Fibroblast of lung (primary cell): ENCODE results near the gene FAM83E.

Experiments
- EZH2 ChIP-seq: IDR thresholded peaks from 2 replicates; pipeline ENCODE4 v1.5.1; 2012; ENCODE audit warnings: low read length, control low read depth, mild to moderate bottlenecking; ENCODE audit errors: missing control alignments
- TF ChIP-seq, protein P1 (sequence below), 2 donors: IDR thresholded peaks in 1 of 2; conservative IDR thresholded peaks in 1 of 2; 1 replicate in 1 of 2; 2 replicates in 1 of 2; pipeline ENCODE4 v1.5.1; 2011 to 2012; ENCODE audit warnings: low read length in 2 of 2, control low read depth in 1 of 2, inconsistent platforms in 1 of 2, low read depth in 1 of 2, mild to moderate bottlenecking in 1 of 2

DNA sequence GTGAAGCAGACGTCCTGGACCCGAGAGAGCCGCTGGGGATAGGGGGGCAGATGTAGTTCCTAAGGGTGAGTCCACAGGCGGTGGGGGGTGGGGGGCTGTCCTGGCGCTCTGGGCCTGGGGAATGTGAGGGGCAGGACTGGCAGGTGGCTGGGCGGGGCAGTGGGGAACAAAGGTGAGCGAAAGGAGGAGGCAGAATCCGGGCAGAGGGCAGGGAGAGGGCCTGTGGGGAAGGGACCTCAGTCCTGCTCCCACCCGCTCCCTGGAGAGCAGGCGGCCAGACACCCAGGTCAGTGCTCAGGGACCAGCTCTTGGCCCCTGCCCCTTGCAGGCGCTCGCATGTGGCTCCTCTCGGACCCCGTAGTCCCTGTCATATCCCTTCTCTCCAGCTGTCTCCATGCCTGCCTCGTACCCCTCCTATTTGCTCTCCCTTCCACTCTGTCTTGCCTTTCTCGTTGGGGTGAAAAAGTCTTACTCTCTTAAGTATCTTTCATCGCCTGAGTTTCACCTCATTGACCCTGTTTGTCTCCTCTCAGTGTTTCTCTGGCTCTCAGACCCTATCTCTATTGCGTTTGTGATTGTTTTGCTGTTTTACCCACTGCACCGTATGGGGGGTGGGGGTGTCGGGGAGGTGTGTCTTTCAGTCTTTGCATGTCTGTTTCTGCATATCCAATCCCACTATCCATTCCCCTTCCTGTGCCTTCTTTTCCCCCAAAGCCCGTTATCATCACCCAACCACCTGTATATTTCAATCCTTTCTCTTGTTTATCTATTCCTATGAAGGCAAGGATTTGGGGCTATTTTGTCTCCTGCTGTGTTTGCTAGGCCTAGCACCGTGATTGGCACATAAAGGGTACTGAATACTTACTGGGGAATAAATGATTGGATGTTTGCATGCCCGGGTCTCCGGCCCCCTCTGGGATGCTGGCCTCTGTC, 10.2 kb upstream of the FAM83E start:
- TF ChIP-seq, protein P1, sequence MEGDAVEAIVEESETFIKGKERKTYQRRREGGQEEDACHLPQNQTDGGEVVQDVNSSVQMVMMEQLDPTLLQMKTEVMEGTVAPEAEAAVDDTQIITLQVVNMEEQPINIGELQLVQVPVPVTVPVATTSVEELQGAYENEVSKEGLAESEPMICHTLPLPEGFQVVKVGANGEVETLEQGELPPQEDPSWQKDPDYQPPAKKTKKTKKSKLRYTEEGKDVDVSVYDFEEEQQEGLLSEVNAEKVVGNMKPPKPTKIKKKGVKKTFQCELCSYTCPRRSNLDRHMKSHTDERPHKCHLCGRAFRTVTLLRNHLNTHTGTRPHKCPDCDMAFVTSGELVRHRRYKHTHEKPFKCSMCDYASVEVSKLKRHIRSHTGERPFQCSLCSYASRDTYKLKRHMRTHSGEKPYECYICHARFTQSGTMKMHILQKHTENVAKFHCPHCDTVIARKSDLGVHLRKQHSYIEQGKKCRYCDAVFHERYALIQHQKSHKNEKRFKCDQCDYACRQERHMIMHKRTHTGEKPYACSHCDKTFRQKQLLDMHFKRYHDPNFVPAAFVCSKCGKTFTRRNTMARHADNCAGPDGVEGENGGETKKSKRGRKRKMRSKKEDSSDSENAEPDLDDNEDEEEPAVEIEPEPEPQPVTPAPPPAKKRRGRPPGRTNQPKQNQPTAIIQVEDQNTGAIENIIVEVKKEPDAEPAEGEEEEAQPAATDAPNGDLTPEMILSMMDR (conservative IDR thresholded peaks at IDR 0.05 in 1 of 2, IDR thresholded peaks at IDR 0.05 in 1 of 2; ENCODE audit: low read depth in 1 of 2, low read length in 2 of 2) = no peak
- TF ChIP-seq EZH2 = no peak
